Activated effector memory CD4-positive, alpha-beta T cell treated with Interleukin-2 at 50 U/mL for 16 hours (primary cell): ENCODE measurements around the gene CSAD.
"Not testable (repeated sequence)": the region's sequence is repeated elsewhere in the genome, so short reads cannot be mapped to it uniquely, and the experiment has no call there.

Experiments
- DNase-seq: peaks from one replicate; pipeline ENCODE4 v3.0.0-alpha.2; 2020

Gene CSAD

GRCh38 chr12:53217051-53217930 is 36.6 kb upstream of the CSAD start:
- DNase-seq, result no peak

GRCh38 chr12:53215497-53215896 is 34.8 kb upstream of the CSAD start:
- no peak for DNase-seq

- no peak for DNase-seq
These were observed 34.1 kb upstream of the CSAD start for GRCh38 chr12:53214687-53215455.

- DNase-seq, result no peak
These were observed 33.5 kb upstream of the CSAD start for GRCh38 chr12:53214221-53214620.

GRCh38 chr12:53213348-53213747 is 32.6 kb upstream of the CSAD start:
- peak; percentile 70 for DNase-seq

- DNase-seq, result no peak
These were observed 32.2 kb upstream of the CSAD start for GRCh38 chr12:53212931-53213330.

GRCh38 chr12:53211476-53212381 is 31.0 kb upstream of the CSAD start:
- no peak for DNase-seq

- DNase-seq, result no peak
These were observed 30.1 kb upstream of the CSAD start for GRCh38 chr12:53210843-53211242.

GRCh38 chr12:53208877-53209463 is 28.2 kb upstream of the CSAD start:
- no peak for DNase-seq

GRCh38 chr12:53208435-53208834 is 27.7 kb upstream of the CSAD start:
- no peak for DNase-seq

- DNase-seq, result peak; percentile 74
These were observed 26.3 kb upstream of the CSAD start, which contains the start of gene ITGB7 for GRCh38 chr12:53207042-53207441. ITGB7 (minus strand) TSS chr12:53207251; CDS start chr12:53200443, 6,808 bp downstream.

- peak; percentile 57 for DNase-seq
These were observed 25.2 kb upstream of the CSAD start for GRCh38 chr12:53205747-53206419.

GRCh38 chr12:53204351-53204750 is 23.6 kb upstream of the CSAD start:
- DNase-seq, result no peak

- not testable (repeated sequence) for DNase-seq
These were observed 21.6 kb upstream of the CSAD start for GRCh38 chr12:53202316-53202715.

GRCh38 chr12:53201639-53202038 is 20.9 kb upstream of the CSAD start:
- no peak for DNase-seq

GRCh38 chr12:53201177-53201541 is 20.4 kb upstream of the CSAD start:
- no peak for DNase-seq

GRCh38 chr12:53200458-53201176 is 19.9 kb upstream of the CSAD start:
- DNase-seq, result no peak

- no peak for DNase-seq
These were observed 19.4 kb upstream of the CSAD start for GRCh38 chr12:53200107-53200457.

GRCh38 chr12:53199700-53200099 is 19.0 kb upstream of the CSAD start:
- DNase-seq, result no peak

GRCh38 chr12:53198486-53199110 is 17.9 kb upstream of the CSAD start:
- no peak for DNase-seq
